HG03469 (cell line): ENCODE data around the gene CACNB4.

ENCODE experiments used
- ATAC-seq: cut with Tn5 transposase; IDR thresholded peaks from one replicate; pipeline ENCODE4 v1.9.1; 2021; ENCODE audit warnings: mild to moderate bottlenecking, moderate library complexity, moderate number of reproducible peaks; ENCODE audit not compliant: unreplicated experiment

Gene CACNB4

GRCh38 chr2:151861174-151861573, 237.7 kb downstream of the CACNB4 start:
- ATAC-seq, result no peak

- ATAC-seq, result no peak
Measured at GRCh38 chr2:151860613-151861146, 238.2 kb downstream of the CACNB4 start.

DNA sequence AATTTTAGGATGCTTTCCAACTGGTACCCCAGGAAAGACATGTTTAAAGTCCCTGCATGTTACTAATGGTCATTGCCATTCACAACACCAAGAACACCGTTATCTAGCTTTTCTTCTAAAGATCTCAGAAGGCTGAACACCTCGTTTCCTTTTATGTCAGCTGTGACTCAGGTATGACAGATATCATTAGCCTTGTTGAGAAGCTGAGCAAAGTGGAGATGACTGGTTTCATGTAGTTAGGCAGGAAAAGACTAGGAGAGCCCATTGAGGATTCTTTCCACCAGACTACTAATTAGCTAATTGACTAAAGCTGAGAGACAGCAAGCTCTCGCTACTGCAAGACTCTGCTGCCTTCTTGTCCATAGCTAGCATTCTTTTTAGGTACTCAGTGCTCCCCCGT, 238.6 kb downstream of the CACNB4 start:
- no peak for ATAC-seq

DNA sequence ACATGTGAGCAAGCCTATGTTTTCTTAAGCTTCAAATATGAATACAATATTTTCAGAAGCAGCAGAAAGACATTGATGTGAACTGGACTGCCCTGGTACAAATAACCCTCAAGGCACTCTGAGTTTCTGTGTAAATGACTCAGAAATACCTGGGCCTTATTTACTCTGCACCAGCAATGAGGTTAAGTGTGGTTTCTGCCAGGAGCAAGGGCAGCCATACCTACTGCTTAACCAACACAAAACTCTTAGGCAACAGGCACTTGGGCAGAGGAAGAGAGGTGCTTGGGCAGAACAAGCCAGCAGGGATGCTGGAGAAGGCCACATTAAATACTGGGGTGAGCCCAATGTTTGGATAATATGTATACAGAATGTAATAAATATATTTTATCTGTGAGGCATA, 241.2 kb downstream of the CACNB4 start:
- no peak for ATAC-seq

DNA sequence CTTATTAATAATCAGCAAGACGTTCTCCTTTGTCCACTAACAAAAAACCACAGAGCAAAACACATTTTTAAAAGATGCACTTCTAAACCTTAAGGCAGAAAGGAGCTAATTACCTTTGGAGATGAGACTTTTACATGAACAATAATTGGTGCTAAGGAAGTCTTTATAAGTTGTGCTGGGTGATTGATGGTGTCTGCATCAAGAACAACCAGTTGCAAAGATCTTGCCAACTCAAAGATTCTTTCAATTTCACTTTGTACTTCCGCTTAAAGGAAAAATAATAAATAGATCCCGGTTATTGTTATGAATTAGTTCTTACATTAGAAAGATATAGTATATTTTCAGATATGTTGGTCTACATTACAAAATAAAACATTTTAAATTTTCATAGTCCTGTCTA, 243.7 kb downstream of the CACNB4 start:
- no peak for ATAC-seq

DNA sequence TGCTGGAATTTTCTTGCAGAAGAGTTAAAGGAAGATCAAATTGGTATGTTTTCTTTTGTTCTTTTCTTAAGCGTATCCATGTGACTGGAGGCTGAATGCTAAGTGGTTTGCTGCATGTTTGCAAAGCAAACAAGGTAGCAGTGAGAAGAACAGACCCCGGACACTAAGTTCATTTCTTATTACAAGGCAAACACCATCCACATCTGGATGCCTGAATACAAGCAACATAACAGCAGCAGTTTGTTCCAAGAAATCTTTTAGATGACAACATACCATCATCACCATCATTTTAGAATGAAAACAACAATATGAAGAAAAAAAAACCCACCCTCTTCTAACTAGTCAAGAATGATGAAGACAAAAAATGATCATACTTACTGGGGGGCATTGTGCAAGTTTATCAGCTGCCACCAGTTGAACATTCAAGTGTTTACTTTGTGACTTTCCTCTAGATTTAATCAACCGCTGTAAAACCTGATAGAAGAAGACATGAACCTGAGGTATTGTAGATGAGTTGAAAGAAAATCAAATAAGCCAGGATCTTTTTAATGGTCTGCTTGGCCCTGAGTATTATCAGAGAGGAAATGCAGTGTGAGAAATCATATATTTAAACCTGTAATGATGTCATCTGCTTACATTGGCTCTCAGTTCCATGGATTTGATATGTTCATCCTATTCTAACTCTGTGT, 245.6 kb downstream of the CACNB4 start:
- no peak for ATAC-seq

DNA sequence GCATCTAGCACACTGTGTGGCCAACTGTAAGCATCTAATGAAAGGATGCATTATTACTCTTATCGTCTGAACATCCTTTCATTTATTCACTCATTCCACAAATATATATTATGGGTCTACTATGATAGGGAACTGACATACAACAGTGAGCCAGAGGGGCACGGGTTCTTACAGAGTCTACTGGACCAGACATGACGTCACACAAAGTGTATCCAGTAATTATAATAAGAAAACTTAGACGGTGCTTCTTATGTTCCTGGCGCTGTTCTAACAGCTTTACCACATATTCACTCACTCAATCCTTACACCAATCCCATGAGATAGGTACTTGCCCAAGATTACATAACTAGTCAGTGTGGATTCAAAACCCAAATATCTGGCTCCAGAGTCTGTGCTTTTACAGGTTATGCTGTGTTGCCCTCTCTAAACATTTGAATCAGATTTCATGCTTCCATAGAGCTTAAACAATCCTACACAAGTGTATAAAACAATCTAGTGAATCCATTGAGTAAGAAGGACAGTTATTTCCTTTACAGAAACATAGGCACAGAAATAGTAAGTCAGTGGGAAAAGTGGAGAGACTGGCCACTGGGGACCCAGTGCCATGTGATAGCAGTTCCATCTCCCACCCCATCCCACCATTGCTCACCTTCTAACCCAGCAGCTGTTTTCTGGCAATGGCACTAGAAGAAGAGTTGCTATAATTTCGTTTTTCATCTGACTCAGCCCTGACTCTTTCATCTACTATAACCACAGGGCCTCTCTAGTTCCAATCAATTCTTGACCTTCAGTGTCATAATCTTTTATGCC, 246.4 kb downstream of the CACNB4 start:
- ATAC-seq, result no peak

- no peak for ATAC-seq
Measured at GRCh38 chr2:151851761-151852160, 247.1 kb downstream of the CACNB4 start.

- no peak for ATAC-seq
Measured at GRCh38 chr2:151849413-151850010, 249.3 kb downstream of the CACNB4 start.

GRCh38 chr2:151845884-151846283, 253.0 kb downstream of the CACNB4 start:
- no peak for ATAC-seq

DNA sequence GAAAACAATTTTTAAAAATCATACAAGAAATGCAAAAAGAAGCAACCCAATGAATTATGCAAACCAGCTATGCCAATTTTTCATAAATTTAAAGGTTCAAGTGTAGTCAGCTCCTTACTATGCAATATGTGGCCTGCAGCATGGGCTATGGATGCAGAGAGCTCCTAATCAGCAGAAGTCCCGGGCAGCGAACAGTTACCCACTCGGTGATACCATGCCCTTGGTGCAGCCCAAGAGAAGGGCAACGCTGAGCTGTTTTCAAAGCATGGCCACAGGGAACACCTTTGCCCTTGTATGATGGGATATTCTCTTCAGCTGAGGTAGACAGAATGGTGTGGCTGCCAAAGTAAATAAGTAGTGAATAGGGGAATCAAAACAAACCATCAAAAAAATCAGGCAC, 253.4 kb downstream of the CACNB4 start:
- ATAC-seq, result no peak

DNA sequence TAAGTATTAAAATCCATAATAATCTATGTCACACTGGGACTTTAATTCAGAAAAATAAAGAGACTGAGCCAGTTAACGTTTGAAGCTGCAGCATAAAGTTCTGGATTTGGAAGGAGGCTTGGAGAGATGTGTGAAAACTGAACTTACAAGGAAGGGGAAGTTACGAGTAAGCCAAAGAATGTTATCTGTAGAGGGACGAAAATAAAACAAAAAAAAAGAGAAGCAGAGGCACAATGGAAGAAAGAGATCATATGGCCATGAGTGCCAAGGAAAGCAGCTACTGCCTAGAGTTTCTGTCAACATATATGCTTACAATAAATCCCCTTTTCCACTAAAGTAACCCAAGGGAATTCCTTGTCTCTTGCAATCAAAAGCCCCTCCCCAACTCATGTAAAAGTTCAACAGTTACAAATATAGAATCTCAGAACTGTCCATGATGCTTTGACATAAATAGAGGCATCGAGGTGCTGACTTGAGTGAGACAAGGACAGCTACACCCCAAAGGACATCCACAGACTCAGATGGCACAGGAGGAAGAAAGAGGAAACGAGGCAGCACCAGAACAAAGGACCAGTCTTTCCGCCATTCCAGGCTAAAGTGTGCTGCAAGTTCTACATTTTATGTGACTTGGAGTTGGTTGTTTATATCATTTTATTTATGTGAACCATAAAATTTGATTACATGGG, 254.5 kb downstream of the CACNB4 start:
- ATAC-seq, result no peak

GRCh38 chr2:151843691-151844061, 255.2 kb downstream of the CACNB4 start:
- ATAC-seq, result no peak

GRCh38 chr2:151842830-151843690, 255.8 kb downstream of the CACNB4 start:
- no peak for ATAC-seq

DNA sequence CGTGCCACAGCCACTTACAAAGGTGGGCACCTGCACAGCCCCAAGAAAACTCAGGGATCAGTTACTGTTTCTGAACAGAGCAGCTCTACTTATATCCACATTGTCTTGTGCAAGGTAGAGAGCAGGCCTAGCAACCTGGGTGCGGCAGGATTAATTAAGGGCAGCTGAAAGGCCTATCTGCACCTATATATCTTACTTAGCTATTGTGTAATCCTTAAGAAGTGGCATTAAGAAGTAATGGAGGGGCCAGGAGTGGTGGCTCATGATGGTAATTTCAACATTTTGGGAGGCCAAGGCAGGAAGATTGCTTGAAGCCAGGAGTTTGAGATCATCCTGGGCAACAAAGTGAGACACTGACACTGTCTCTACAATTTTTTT, 257.8 kb downstream of the CACNB4 start:
- no peak for ATAC-seq

DNA sequence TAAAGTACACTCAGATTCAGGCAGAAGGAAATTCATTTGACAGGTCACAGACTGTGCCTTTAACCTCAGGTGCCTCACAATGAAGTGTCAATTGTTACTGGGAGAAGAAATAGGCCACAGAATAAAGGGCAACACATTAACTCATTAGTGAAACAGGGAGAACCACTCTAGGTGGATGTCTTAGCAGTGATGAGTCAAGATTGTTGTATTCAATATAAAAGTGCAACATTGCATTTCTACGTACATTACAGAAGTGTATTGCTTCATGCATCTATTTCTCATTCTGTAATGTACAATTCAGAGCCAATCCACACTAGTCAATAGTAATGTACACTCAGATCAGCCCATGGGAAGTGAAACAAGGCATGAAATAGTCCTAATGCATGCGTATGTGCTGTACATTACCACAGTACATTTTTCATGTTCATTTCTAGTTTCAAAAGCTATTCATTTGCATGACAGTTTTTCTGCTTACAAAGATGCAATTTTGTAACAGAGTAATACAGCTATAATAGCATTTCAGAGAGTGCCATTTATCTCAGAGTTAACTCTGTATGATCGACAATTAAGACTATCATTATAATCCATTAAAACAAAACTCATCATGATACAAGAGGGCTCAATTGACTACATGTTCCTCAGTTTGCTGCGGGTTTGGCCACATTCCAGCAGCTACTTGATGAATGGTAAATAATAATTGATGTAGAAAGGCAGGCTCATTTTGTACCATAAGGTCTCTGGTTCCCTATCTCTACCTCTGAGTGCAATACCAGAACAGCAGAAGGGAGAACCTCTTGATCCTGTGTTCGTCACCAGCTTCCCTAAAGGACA, 258.4 kb downstream of the CACNB4 start:
- ATAC-seq, result peak; percentile 99

DNA sequence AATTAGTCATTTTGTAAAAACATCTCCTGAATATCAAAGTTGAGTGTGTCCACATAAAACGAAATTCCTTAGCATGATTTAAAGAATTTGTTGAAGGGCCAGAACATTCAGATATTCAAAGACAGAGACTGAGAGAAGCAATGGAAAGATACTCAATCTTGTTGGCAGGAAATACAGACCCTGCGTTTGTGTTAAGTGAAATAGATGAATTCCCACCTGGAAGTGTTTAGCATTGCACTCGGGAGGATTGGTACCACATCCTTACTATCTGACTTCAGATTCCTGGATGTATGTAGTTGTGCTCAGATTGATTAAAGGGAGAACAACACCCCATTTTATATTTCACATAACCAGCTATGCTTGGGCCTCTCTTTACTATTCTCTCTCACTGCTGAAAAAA, 260.9 kb downstream of the CACNB4 start:
- ATAC-seq, result no peak

DNA sequence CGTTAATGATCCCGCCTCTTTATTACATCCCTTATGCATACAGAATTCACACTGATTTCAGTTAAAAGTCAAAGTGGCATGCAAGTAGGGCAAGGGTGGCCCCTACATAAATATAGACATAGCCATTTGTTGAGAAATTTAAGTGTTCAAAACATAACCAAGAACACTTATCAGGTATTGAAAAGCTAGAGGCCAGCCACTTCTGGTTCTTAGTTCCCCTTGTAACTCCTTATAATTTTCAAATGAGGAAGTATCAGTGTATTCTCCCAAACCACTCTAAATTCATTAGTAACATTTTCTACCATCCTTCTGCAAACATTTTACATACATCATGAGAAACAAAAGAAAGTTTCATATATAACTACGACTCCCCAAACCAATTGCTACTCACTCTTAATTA, 264.9 kb downstream of the CACNB4 start:
- ATAC-seq, result peak; percentile 62

DNA sequence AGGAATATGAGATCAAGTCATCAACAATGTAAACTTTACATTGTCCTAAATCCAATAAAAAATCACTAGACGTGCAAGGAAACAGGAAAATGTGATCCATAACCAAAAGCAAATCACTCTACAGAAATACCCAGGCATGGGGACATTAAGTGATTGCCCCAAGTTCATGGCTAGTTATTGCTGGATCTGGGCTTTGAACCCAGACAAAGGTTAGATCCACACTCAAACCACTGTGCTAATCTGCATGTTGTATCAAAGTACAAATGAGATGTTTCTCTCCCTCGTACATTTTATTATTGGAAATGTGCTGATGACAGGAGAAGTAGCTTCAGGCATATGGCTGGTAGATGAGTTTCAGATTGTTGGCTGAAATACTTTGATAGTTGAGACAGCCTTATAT, 267.9 kb downstream of the CACNB4 start:
- no peak for ATAC-seq
